Measurements from ENCODE around the gene ERGIC2. TPM values are rescaled to one million over a fixed set of nuclear protein-coding genes. Genes with fewer than 3 reads are reported as not detected.

ERGIC2 gene
- total RNA-seq, 1 experiment from 2014 or later, result 69.8 TPM

DNA sequence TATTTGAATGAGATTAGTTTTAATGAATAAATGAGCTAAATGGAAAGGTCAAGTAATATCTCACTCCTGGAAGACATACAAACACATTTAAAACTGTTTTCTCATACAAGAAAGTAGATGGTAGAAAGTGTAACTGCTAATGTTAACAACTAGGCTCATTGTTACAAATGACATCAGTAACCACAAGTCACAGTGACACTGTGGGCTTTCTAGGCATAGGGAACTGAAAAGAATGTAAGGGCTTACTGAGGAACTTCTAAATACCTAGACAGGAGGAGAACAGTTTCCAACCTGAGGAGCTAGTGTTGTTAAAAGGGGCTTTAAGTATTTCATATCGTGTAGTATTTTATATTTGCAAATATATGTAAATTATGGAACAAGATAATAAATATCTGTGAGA, 17.5 kb upstream of the ERGIC2 start:
- no peak overlapping the region for H3K4me3 Mint-ChIP-seq
- no peak overlapping the region for H4K8ac ChIP-seq (replicated peaks; ENCODE audit: insufficient read length, low read depth, low read length)
- H2BK15ac ChIP-seq (ENCODE audit: low read depth, low read length), result no peak overlapping the region
- no peak overlapping the region for H4K91ac ChIP-seq (ENCODE audit: insufficient read length, low read depth, low read length)
- no peaks in the 10 kb centered on the region for H3K36me3 Mint-ChIP-seq (ENCODE audit: insufficient read depth in 1 of 3, low read depth in 3 of 3)
- no peaks in the 10 kb centered on the region for H3K79me2 ChIP-seq (ENCODE audit: insufficient read depth, low read length)
- H3K4me2 ChIP-seq (ENCODE audit: insufficient read depth, insufficient read length, low read length), result no peak overlapping the region
- H3K9me3 ChIP-seq (ENCODE audit: control insufficient read depth, low read depth, low read length), result no peaks in the 10 kb centered on the region
- no peak overlapping the region for H3K18ac ChIP-seq (ENCODE audit: insufficient read length, low read depth, low read length)
- no CpG with 5 or more reads among the region's 1 CpG for WGBS (ENCODE audit: extremely low coverage, insufficient read length, low lambda C conversion rate)
- H3K27me3 Mint-ChIP-seq (ENCODE audit: low read depth), result no peaks in the 10 kb centered on the region
- H3K27ac ChIP-seq (ENCODE audit: insufficient read length, low read depth, low read length), result no peak overlapping the region
- no peak overlapping the region for H3K14ac ChIP-seq (ENCODE audit: insufficient read depth, low read length)
- H3K23ac ChIP-seq (ENCODE audit: insufficient read length, low read depth, low read length), result no peak overlapping the region
- no peak overlapping the region for H2AK5ac ChIP-seq (ENCODE audit: insufficient read length, low read length)
- H3K9me3 Mint-ChIP-seq, result no peaks in the 10 kb centered on the region
- no peaks in the 10 kb centered on the region for H3K4me1 Mint-ChIP-seq
- H2BK20ac ChIP-seq (ENCODE audit: low read depth, low read length, poor library complexity, severe bottlenecking), result no peak overlapping the region
- no peak overlapping the region for H2BK120ac ChIP-seq (ENCODE audit: low read depth, low read length, poor library complexity, severe bottlenecking)
- H3K79me1 ChIP-seq (ENCODE audit: insufficient read depth, low read depth, low read length, poor library complexity, severe bottlenecking), result no peaks in the 10 kb centered on the region
- H3K4me1 ChIP-seq (ENCODE audit: insufficient read depth, low read length), result no peaks in the 10 kb centered on the region
- H3K4ac ChIP-seq (ENCODE audit: low read depth, low read length), result no peak overlapping the region
- DNase-seq, result no peak
- no peak overlapping the region for H2BK5ac ChIP-seq (ENCODE audit: insufficient read length, low read length)
- H3K27me3 ChIP-seq (ENCODE audit: insufficient read depth, low read length), result no peaks in the 10 kb centered on the region
- H4K5ac ChIP-seq (ENCODE audit: insufficient read length, low read depth, low read length), result no peak overlapping the region
- H3K23me2 ChIP-seq (ENCODE audit: insufficient read length, low read depth, low read length, poor library complexity, severe bottlenecking), result no peaks in the 10 kb centered on the region
- TF ChIP-seq, protein P1, sequence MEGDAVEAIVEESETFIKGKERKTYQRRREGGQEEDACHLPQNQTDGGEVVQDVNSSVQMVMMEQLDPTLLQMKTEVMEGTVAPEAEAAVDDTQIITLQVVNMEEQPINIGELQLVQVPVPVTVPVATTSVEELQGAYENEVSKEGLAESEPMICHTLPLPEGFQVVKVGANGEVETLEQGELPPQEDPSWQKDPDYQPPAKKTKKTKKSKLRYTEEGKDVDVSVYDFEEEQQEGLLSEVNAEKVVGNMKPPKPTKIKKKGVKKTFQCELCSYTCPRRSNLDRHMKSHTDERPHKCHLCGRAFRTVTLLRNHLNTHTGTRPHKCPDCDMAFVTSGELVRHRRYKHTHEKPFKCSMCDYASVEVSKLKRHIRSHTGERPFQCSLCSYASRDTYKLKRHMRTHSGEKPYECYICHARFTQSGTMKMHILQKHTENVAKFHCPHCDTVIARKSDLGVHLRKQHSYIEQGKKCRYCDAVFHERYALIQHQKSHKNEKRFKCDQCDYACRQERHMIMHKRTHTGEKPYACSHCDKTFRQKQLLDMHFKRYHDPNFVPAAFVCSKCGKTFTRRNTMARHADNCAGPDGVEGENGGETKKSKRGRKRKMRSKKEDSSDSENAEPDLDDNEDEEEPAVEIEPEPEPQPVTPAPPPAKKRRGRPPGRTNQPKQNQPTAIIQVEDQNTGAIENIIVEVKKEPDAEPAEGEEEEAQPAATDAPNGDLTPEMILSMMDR (conservative IDR thresholded peaks at IDR 0.05), result no peak
- H3T11ph ChIP-seq (ENCODE audit: low read length), result no peak overlapping the region
- no peaks in the 10 kb centered on the region for H4K20me1 ChIP-seq (ENCODE audit: control insufficient read depth, insufficient read depth, insufficient read length)
- no peak overlapping the region for H3K56ac ChIP-seq (ENCODE audit: insufficient read length, low read depth, low read length)
- H3K9ac ChIP-seq (ENCODE audit: extremely low read depth, insufficient read length, low read length), result no peak overlapping the region
- H2BK12ac ChIP-seq (ENCODE audit: insufficient read length, low read depth, low read length), result no peak overlapping the region
- H2AFZ ChIP-seq (ENCODE audit: low read length), result no peak overlapping the region
- H3K27ac Mint-ChIP-seq, result no peak overlapping the region
